SJCRH30 (cell line): ENCODE results near the gene CALU. TPM values are rescaled to one million over a fixed set of nuclear protein-coding genes. Genes with fewer than 3 reads are reported as not detected.

Experiments used
- DNase-seq, 2 experiments: peaks; one replicate each; pipeline ENCODE4 v3.0.0-alpha.2; 2015 to 2020
- H3K27ac ChIP-seq: fragments of 250-450 bp; sonication (Bioruptor Pico); 2 replicates; pipeline ENCODE4 v1.5.1; 2020; ENCODE audit warnings: mild to moderate bottlenecking, moderate library complexity
- H3K27me3 ChIP-seq: fragments of 250-450 bp; sonication (Bioruptor Pico); 2 replicates; pipeline ENCODE4 v1.5.1; 2020; ENCODE audit warnings: mild to moderate bottlenecking, moderate library complexity
- H3K36me3 ChIP-seq: fragments of 250-450 bp; sonication (Bioruptor Pico); 2 replicates; pipeline ENCODE4 v1.5.1; 2020; ENCODE audit warnings: mild to moderate bottlenecking, moderate library complexity
- H3K4me1 ChIP-seq: fragments of 250-450 bp; sonication (Bioruptor Pico); 2 replicates; pipeline ENCODE4 v1.5.1; 2020; ENCODE audit warnings: mild to moderate bottlenecking, moderate library complexity
- H3K4me3 ChIP-seq: fragments of 250-450 bp; sonication (Bioruptor Pico); 2 replicates; pipeline ENCODE4 v1.5.1; 2020; ENCODE audit warnings: mild to moderate bottlenecking, moderate library complexity
- H3K9me3 ChIP-seq: fragments of 250-450 bp; sonication (Bioruptor Pico); replicated peaks from 2 replicates; pipeline ENCODE4 v1.5.1; 2020; ENCODE audit warnings: mild to moderate bottlenecking, moderate library complexity
- total RNA-seq: library from RNA; depleted of rRNA; stranded (reverse); fragments of >200 nt; shearing (Covaris generic); gene quantifications from 2 replicates; pipeline ENCODE4 v1.2.3, GENCODE V29; 2014

Gene CALU
- total RNA-seq, 1 experiment from 2014 or later = 291 TPM

GRCh38 chr7:128708824-128709223 lies 30.3 kb upstream of the CALU start:
- Histone ChIP-seq H3K27ac (no peak overlapping the region), H3K27me3 (no peaks in the 10 kb centered on the region; the same call in 1 of the 2 replicates), H3K36me3 (no peaks in the 10 kb centered on the region), H3K4me3 (no peak overlapping the region), H3K9me3 (peaks cover 3% of the 10 kb centered on the region; the same call in 1 of the 2 replicates), H3K4me1 (peaks cover 2% of the 10 kb centered on the region; the same call in 1 of the 2 replicates)
- no peak for DNase-seq

- H3K27me3 ChIP-seq = no peaks in the 10 kb centered on the region; the same call in 1 of the 2 replicates
Observed at GRCh38 chr7:128710481-128710880, 28.7 kb upstream of the CALU start.

GRCh38 chr7:128713794-128714193 lies 25.4 kb upstream of the CALU start:
- Histone ChIP-seq H3K4me1 (peaks cover 6% of the 10 kb centered on the region; the same call in 1 of the 2 replicates), H3K36me3 (no peaks in the 10 kb centered on the region), H3K27ac (no peak overlapping the region), H3K27me3 (no peaks in the 10 kb centered on the region), H3K9me3 (peaks cover 3% of the 10 kb centered on the region; the same call in 1 of the 2 replicates), H3K4me3 (no peak overlapping the region)
- peak in 1 of 2 experiments; percentile 24 for DNase-seq

More at GRCh38 chr7:128710481-128710880, 28.7 kb upstream of the CALU start:
- Histone ChIP-seq H3K4me3 (no peak overlapping the region), H3K4me1 (peaks cover 6% of the 10 kb centered on the region; the same call in 1 of the 2 replicates), H3K9me3 (peaks cover 3% of the 10 kb centered on the region; the same call in 1 of the 2 replicates), H3K27ac (no peak overlapping the region), H3K36me3 (no peaks in the 10 kb centered on the region)
- no peak for DNase-seq

GRCh38 chr7:128714701-128715495 lies 24.3 kb upstream of the CALU start:
- peaks cover 3% of the 10 kb centered on the region; the same call in 1 of the 2 replicates for H3K9me3 ChIP-seq
- DNase-seq = no peak
- no peaks in the 10 kb centered on the region for H3K27me3 ChIP-seq
- H3K4me3 ChIP-seq = no peak overlapping the region
- no peak overlapping the region for H3K27ac ChIP-seq
- peaks cover 6% of the 10 kb centered on the region; the same call in 1 of the 2 replicates for H3K4me1 ChIP-seq
- H3K36me3 ChIP-seq = no peaks in the 10 kb centered on the region

- H3K4me1 ChIP-seq = peaks cover 1% of the 10 kb centered on the region; the same call in 1 of the 2 replicates
- H3K9me3 ChIP-seq = no peaks in the 10 kb centered on the region
- no peaks in the 10 kb centered on the region for H3K36me3 ChIP-seq
- DNase-seq = no peak
- H3K4me3 ChIP-seq = no peak overlapping the region
- no peak overlapping the region for H3K27ac ChIP-seq
- no peaks in the 10 kb centered on the region for H3K27me3 ChIP-seq
Observed at GRCh38 chr7:128718967-128719642, 20.1 kb upstream of the CALU start.

GRCh38 chr7:128721376-128721775 lies 17.8 kb upstream of the CALU start:
- DNase-seq = no peak
- H3K27me3 ChIP-seq = no peaks in the 10 kb centered on the region
- no peaks in the 10 kb centered on the region for H3K4me1 ChIP-seq
- H3K36me3 ChIP-seq = no peaks in the 10 kb centered on the region
- H3K27ac ChIP-seq = no peak overlapping the region
- no peak overlapping the region for H3K4me3 ChIP-seq
- no peaks in the 10 kb centered on the region for H3K9me3 ChIP-seq

- Histone ChIP-seq H3K27me3 (no peaks in the 10 kb centered on the region), H3K9me3 (no peaks in the 10 kb centered on the region), H3K4me3 (no peak overlapping the region), H3K4me1 (peaks cover 10% of the 10 kb centered on the region), H3K27ac (no peak overlapping the region), H3K36me3 (no peaks in the 10 kb centered on the region)
- DNase-seq = no peak
Observed at GRCh38 chr7:128724743-128725142, 14.4 kb upstream of the CALU start.

GRCh38 chr7:128725531-128725930 lies 13.6 kb upstream of the CALU start:
- Histone ChIP-seq H3K9me3 (no peaks in the 10 kb centered on the region), H3K36me3 (no peaks in the 10 kb centered on the region), H3K27ac (no peak overlapping the region), H3K4me1 (peaks cover 10% of the 10 kb centered on the region), H3K4me3 (no peak overlapping the region), H3K27me3 (no peaks in the 10 kb centered on the region)
- DNase-seq = no peak

- H3K4me3 ChIP-seq = no peak overlapping the region
- no peak for DNase-seq
- no peaks in the 10 kb centered on the region for H3K27me3 ChIP-seq
- H3K36me3 ChIP-seq = no peaks in the 10 kb centered on the region
- H3K27ac ChIP-seq = no peak overlapping the region
- no peaks in the 10 kb centered on the region for H3K9me3 ChIP-seq
- peaks cover 10% of the 10 kb centered on the region for H3K4me1 ChIP-seq
Observed at GRCh38 chr7:128726059-128726736, 13.0 kb upstream of the CALU start.

GRCh38 chr7:128726737-128727072 lies 12.5 kb upstream of the CALU start:
- H3K36me3 ChIP-seq = no peaks in the 10 kb centered on the region
- no peak for DNase-seq
- no peak overlapping the region for H3K27ac ChIP-seq
- 0 out of 2 replicates have a peak, but pooled peaks cover 3% of the 10 kb centered on the region for H3K27me3 ChIP-seq
- no peaks in the 10 kb centered on the region for H3K9me3 ChIP-seq
- H3K4me3 ChIP-seq = no peak overlapping the region
- peaks cover 10% of the 10 kb centered on the region for H3K4me1 ChIP-seq

GRCh38 chr7:128727239-128727638 lies 11.9 kb upstream of the CALU start:
- Histone ChIP-seq H3K4me1 (peaks cover 10% of the 10 kb centered on the region), H3K9me3 (no peaks in the 10 kb centered on the region), H3K4me3 (no peak overlapping the region), H3K27ac (no peak overlapping the region), H3K36me3 (no peaks in the 10 kb centered on the region), H3K27me3 (peaks cover 3% of the 10 kb centered on the region; the same call in 1 of the 2 replicates)
- DNase-seq = no peak

GRCh38 chr7:128728598-128728997 lies 10.6 kb upstream of the CALU start:
- DNase-seq = peak; percentile 38 to 54
- H3K4me3 ChIP-seq = peak overlapping the region; percentile 31
- no peak overlapping the region for H3K27ac ChIP-seq

GRCh38 chr7:128729494-128729893 lies 9.7 kb upstream of the CALU start:
- peaks cover 10% of the 10 kb centered on the region; the same call in 1 of the 2 replicates for H3K27me3 ChIP-seq
- H3K4me1 ChIP-seq = peaks cover 10% of the 10 kb centered on the region
- no peaks in the 10 kb centered on the region for H3K9me3 ChIP-seq
- no peak for DNase-seq
- H3K4me3 ChIP-seq = no peak overlapping the region
- no peaks in the 10 kb centered on the region for H3K36me3 ChIP-seq
- no peak overlapping the region for H3K27ac ChIP-seq

More at GRCh38 chr7:128728598-128728997, 10.6 kb upstream of the CALU start:
- Histone ChIP-seq H3K4me1 (peaks cover 10% of the 10 kb centered on the region), H3K36me3 (no peaks in the 10 kb centered on the region), H3K9me3 (no peaks in the 10 kb centered on the region), H3K27me3 (peaks cover 10% of the 10 kb centered on the region; the same call in 1 of the 2 replicates)

GRCh38 chr7:128731184-128731583 lies 8.0 kb upstream of the CALU start:
- Histone ChIP-seq H3K4me3 (no peak overlapping the region), H3K9me3 (no peaks in the 10 kb centered on the region), H3K27ac (no peak overlapping the region), H3K4me1 (peaks cover 10% of the 10 kb centered on the region), H3K27me3 (peaks cover 10% of the 10 kb centered on the region; the same call in 1 of the 2 replicates), H3K36me3 (no peaks in the 10 kb centered on the region)
- no peak for DNase-seq
